HPDE6-E6E7 (cell line): Measurements from ENCODE around the gene ANO5.

Experiments
- DNase-seq: peaks from one replicate; pipeline ENCODE4 v3.0.0; 2011; ENCODE audit warnings: missing footprints; ENCODE audit errors: extremely low spot score

ANO5 gene, protein sequence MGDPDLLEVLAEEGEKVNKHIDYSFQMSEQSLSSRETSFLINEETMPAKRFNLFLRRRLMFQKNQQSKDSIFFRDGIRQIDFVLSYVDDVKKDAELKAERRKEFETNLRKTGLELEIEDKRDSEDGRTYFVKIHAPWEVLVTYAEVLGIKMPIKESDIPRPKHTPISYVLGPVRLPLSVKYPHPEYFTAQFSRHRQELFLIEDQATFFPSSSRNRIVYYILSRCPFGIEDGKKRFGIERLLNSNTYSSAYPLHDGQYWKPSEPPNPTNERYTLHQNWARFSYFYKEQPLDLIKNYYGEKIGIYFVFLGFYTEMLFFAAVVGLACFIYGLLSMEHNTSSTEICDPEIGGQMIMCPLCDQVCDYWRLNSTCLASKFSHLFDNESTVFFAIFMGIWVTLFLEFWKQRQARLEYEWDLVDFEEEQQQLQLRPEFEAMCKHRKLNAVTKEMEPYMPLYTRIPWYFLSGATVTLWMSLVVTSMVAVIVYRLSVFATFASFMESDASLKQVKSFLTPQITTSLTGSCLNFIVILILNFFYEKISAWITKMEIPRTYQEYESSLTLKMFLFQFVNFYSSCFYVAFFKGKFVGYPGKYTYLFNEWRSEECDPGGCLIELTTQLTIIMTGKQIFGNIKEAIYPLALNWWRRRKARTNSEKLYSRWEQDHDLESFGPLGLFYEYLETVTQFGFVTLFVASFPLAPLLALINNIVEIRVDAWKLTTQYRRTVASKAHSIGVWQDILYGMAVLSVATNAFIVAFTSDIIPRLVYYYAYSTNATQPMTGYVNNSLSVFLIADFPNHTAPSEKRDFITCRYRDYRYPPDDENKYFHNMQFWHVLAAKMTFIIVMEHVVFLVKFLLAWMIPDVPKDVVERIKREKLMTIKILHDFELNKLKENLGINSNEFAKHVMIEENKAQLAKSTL

DNA sequence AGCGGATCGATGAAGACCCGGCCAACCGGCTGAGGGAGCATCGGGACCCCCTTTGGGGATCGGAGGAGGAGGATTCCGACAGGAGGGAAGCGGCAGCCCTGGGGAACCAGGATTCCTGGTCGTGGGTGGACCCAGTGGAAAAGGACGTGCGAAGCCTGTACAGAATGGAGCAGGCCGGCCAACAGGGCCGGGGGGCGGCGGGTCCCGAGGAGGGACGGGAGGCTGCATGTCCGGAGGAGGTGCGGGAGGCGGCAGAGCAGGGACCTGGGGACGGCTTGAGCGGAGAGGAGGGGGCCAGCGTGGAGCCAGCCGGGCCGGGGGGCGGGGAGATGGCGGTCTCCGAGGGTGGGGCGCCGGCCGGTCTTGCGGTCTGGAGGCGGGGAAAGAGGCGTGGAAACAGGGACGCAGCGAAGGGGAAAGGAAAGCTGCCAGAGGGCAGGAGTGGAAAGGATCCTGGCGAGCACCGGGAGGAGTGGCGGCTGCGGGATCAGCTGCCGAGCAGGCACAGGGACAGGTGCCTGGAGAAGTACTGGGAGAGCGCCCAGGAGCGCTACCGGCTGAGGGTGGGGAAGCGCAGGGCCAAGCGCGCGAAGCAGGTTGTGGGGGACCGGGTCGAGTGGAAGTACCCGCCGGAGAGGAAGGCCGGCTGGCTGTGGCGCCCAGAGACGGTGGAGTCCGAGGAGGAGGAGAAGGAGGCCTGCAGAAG is at the start of gene ANO5:
TSS of gene ANO5 (plus strand) at position 444 of the 706 bp plus-strand sequence. CDS start 408 bp downstream, outside the sequence.
- no peak for DNase-seq

DNA sequence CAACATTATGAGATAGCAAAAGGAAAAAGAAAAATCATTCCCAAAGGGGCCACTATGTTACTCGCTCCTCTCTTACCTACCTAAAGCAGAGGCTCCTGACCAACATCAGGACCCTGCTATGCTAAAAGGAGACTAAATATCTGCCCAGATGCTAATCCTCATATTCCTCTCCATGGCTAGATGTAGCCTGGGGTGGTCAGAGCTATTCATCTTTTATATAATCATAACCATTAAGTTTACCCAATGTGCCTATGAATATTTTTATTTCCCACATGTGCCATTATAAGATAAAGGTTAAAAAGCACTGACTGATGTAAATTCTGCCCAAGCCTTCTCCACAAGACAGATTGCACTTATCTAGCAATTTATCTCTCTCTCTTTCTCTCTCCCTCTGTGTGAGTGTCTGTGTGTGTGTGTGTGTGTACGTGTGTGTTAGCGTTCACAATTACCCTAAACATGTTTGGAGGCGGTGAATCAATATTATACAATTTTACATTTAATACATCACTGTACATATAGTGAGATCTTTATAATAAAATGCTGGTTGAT is 41.2 kb upstream of the ANO5 start:
- no peak for DNase-seq

DNA sequence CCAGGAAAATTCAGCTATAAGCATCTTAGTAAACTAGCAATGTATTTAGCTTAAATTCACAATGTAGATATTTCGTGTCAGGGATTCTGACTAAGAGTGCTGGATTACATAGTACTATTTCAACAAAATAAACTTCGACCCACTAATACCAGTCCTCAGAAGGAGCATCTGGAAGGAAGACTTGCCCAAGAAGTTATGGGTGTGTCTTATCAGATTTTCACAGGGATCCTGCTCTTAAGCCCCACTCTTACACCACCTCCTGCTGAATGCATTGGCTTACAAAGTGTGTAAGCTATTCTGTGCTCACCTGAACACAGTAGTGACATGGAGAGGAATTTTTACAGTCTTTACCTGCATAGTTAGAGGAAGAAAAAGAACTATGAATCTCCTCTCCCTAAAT is 35.4 kb upstream of the ANO5 start:
- DNase-seq = no peak

DNA sequence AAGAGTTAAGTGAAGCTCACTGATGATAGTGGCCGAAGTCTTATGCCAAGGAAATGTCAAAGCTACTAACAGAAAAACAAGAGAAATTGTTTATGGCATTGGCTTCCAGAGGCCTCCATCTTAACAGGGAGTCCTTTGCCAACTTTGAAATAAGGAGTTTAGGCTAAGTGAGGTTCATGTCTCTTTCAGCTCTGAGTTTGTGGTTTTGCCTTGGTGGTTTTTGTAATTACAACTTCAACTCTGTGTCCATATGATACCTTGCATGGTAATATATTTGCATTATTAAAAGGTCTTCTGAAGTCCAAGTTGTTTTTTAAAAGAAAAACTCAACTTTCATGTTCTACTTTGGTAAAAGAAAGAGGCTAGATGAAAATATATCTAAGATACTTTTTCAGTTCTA is 31.4 kb upstream of the ANO5 start:
- DNase-seq = no peak

DNA sequence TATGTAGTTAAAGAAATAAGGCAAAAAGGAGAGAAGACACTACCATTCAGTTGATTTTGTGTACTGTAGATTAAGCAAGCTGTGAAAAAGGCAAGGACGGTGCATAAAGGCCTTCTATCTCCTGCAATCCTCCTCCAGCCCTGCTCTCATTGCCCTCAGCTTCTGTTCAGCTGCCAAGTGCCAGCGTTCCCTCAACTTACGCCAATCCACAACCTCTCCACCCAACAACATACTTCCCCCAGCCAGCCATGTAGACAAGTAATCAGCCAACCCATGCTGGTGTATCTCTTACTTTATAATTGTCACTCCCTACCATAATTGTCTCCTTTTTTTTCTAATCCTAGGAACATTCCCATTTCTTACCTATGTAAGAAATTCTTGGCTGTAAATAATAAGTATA is 30.1 kb upstream of the ANO5 start:
- DNase-seq = no peak

DNA sequence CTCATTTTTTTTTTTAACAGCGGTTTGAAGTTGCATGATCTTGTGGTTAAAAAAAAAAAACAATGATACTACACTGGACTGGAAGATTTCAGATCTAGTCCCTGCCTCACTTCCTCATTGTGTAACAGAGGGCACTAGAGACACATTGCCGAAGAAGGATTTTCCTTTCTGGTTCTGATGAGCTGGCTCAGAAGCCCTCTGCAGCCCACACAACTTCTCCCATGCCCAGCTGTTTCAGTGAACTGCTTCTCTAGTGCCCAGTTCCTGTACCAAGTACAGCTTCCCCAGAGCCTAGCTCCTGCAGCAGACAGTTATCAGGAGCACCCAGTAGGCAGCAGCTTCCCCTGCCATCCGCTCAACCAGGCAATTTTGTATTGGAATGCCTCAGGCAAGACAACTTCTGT is 29.5 kb upstream of the ANO5 start:
- no peak for DNase-seq

DNA sequence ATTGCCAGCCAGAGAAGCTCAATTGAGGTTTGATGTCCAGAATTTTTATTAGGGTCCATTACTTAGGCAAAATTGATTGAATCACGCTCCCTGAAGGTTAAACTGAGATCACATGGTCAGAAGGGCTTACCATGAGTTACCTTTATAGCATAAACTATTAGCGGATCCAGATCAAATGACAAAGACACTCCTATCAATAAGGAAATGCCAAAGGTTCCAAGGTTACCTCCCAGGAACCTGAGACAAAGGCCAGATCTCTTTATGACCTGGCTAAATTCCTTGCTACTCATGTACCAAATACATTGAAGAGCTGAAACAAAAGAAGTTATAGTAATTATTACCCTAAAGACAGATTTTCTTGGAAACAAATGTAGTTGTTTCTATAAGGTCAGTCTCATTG is 27.8 kb upstream of the ANO5 start:
- DNase-seq = no peak

DNA sequence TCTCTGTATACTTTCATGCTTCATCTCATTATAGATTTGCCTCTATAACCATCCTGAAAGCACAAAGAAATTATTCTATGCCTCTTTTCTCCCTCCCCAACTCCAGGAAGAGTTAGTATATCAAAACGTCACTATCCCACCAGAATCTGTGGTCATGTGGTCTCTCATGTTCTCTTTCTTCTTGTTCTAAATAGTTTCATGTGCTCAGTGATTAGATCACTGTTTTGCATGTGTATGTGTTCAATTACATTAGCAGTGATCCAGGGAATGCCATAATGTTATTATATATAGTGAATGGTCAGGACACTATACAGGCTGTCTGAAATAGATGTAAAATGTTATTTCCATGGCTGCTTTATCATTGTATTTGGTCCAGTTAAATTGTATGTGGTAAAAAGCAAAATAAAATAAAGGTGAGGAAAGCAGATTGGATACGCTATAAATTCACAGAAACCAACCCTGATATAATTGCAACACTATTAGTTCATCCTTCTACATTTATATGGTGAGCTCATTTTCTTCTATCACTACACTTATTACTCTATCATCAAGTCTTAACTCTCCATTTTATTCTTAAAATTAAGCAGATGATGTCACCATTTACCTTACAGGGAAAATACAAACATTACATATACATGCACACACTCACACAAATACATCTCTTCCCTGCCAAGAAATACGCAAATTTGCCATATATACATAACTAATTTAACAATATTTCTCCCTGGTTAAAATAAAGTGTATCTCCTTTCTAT is 26.9 kb upstream of the ANO5 start:
- no peak for DNase-seq

DNA sequence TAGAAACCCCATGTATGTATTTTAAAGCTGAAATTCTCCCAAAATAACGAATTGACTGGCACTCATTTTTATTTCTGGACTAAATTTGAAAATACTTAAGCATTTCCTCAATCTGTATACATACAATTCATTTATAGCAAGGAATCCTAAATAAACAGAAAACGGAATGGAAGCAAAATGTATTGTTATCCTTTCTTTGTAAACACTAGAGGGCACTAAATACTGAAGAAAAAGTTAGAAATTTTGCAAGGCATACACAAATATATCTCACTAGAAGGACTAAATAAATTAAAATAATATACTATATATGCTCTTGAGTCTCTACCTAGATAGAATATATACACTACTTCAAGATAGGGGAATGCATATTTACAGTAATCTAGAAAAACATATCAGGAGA is 23.1 kb upstream of the ANO5 start:
- no peak for DNase-seq

DNA sequence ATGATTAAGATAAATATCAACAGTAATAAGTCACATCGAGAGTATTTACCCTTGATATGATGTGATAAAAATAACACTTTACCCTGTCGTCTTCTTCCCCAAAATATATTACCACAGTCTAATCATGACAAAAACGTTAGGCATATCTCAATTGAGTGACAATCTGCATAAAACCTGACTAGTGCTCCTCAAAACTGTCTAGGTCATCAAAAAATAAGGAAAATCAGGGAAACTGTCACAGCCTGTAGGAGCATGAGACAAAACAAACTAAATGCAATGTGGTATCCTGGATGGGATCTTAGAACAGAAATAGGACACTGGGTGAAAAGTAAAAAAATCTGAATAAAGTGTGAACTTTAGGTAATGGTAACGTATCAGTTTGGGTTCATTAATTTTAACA is 19.4 kb upstream of the ANO5 start:
- no peak for DNase-seq

DNA sequence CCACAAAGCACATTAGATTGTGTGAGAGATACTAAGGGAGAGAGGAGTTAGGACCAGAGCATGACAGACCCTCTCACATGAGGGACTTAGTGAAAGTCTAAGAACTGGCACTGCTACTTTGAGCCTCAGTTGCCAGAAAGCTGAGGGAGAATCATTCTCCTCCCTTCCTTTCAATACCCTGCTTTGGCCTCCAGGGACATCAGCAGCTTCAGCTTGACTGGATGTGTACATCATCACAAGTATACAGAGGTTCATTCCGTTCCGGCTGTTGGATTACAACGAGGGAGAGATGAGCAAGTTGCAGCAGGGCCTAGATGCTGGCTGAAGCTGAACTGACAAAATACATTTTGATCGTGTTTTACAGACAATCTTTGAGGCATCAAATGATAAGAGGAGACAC is 15.7 kb upstream of the ANO5 start:
- DNase-seq = no peak

DNA sequence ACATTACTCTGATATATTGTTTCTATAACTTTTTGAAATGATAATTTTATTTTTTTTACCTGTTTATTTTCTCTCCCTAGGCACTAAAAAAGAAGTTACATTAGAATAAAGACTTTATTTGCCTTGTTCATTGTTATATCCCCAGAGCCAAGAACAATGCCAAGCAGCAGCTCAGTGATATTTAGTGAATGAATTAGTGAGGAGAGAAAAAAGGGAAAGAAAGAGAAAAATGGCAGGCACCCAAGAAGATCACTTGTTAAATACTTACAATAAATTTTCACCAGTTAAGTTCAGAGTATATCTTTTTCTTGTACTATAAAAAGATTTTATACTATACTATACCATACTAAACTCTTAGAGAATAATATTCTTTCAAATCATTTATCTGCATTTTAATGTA is 13.3 kb upstream of the ANO5 start:
- no peak for DNase-seq

DNA sequence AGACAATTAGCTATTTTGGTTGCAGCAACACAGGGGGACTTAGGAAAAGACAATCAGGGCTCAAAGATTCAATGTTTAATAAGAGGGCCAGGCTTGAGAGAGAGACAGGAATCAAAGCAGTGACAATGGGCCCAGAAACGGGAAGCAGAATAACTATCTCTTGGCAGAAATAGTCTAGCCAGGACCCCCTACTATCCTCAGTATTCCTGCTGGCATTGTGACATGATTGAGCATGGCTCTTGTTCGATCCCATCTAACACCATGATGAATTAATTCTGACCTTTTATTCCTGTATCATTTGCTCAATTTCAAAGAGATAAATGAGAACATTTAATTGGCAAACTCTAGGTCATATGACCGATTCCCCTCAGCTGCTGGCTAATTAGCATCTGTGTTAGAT is 12.8 kb upstream of the ANO5 start:
- DNase-seq = no peak

DNA sequence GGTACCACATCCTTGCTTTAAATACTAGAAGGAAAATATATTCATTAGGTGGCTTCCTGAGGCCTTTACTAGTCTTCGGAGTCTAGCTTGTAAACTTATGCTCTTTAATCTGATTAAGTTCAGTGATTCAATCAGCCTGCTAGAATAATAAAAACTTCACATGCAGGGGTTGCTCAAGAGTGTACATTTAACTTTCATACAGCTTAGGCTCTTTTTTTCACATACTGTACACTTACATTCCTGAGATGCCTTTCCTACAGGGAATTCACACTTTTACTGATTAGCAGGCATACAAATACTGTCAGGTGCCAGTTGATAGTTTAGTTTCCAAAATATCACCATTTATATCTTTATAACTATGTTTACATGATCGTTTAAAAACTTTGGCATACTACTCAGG is 3.2 kb upstream of the ANO5 start:
- DNase-seq = no peak

DNA sequence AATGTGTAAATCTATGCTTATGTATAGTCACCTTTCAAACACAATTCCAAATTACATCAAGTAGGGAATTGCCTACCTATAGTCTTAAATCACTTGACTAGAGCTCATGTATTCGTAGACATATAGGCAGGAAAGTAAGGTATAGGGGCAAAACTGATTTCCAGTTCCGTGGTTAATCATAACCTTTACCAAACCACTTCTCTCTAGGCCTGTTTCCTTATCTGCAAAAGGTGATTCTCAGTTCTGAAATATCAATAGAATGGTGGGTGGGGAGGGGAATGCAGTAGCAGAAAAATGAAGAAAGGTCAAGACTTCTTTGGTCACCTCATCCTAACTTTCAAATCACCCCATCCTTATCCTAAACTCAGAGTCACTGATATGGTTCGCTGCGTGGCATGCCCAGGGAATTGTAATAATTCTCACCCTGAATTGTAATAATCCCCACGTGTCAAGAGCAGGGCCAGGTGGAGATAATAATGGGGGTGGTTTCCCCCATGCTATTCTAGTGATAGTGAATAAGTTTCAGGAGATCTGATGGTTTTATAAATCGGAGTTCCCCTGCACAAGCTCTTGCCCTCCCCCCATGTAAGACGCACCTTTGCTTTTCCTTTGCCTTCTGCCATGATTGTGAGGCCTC is 1.9 kb upstream of the ANO5 start:
- DNase-seq = no peak

DNA sequence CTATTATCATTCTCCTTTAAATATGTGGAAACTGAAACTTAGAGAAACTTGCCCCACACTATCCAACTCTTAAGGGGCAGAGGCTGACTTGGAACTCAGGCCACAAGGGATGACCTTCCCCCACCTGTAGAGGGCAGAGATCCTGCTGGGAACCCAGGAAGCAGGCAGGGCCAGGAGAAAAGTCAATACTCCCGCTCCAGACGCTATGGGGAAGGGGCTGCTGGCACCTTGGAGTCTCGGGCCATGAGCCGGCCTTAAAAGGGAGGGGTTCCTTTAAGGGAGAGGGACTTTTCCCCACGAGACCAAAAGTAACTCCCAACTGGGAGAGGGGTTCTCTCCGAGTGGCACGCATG is 620 bp upstream of the ANO5 start:
- no peak for DNase-seq

DNA sequence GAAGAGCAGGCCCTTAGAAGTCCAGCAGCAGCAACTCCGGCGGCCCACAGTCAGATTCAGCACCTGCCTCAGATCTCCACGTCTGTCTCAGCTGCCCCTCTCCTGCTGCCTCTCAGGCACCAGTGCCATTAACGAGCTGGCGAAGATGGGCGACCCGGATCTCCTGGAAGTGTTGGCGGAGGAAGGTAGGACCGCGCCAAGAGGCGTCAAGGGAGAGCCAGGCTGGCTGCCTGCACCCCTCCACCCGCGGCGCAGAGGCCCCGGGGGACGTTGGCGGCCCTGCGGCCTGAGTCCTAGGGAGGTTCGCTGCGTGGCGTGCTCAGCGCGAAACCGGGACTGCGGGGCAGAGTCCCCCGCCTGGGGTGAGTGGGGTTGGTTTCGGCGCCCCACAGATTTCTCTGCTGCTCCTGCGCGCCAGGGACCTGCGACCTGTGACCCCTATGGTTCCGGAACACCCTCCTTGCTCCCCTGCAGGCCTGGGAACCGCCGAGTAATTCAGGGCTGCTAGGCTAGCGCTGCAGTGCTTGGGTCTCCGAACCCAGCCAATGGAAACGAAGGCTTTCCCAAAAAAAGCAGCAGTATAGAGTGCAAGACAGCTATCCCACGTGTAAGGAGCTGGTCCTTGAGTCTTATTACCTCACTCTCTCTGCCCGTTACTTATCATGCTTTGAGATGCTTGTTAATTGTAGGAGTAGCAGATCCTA is 615 bp downstream of the ANO5 start:
- DNase-seq = no peak

DNA sequence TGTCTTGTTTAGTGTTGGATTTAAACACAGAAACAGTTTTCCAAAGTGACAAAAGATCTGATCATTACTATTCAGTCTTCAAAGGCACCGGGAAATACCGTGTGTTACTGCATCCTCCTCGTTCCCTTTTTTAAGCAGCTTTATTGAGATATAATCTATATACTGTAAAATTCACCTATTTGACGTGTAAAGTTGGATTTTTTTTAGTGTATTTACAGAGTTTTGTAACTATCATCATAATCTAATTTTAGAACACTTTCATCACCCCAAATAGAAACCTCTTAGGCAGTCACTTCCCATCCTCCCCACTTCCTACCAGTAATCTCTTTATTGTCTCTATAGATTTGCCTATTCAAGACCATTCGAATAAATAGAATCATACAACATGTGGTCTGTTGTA is 1.4 kb downstream of the ANO5 start:
- DNase-seq = no peak

DNA sequence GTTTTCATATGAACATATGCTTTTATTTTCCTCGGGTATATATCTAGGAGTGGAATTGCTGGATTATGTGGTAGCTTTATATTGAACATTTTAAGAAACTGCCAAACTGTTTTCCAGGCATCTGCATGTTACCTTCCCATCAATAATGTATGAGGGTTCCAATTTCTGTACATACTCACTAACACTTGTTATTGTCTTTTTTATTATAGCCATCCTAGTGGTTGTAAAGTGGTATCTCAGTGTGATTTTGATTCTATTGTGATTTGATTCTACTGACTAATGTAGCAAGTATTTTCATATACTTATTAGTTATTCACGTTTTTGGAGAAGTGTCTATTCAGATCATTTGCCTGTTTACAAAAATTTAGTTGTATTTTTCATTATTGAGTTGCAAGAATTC is 2.0 kb downstream of the ANO5 start:
- DNase-seq = no peak
